SK-N-MC (cell line): ENCODE data around the gene VAV2.

Experiments
- DNase-seq: peaks from one replicate; pipeline ENCODE4 v3.0.0-alpha.2; 2011; ENCODE audit warnings: low read depth, low spot score
- H3K27ac ChIP-seq: fragments of 200-600 bp; sonication (generic); 2 replicates; pipeline ENCODE4 v1.5.1; 2016; ENCODE audit warnings: mixed run types
- H3K36me3 ChIP-seq: fragments of 200-600 bp; sonication (generic); 2 replicates; pipeline ENCODE4 v1.6.1; 2017; ENCODE audit warnings: antibody characterized with exemption, low read length, mixed read lengths; ENCODE audit not compliant: insufficient read depth
- H3K4me3 ChIP-seq: fragments of 200-600 bp; sonication (generic); 2 replicates; pipeline ENCODE4 v1.5.1; 2016
- H3K9ac ChIP-seq: fragments of 200-600 bp; sonication (generic); 2 replicates; pipeline ENCODE4 v1.8.0; 2017; ENCODE audit warnings: mixed run types, mixed read lengths; ENCODE audit not compliant: insufficient read length
- H3K9me3 ChIP-seq: fragments of 200-600 bp; sonication (generic); 2 replicates; pipeline ENCODE4 v1.6.1; 2017; ENCODE audit warnings: low read depth, mild to moderate bottlenecking, antibody characterized with exemption, low read length, moderate library complexity, mixed read lengths
- EZH2 ChIP-seq: fragments of 200-600 bp; sonication (generic); IDR thresholded peaks from one replicate; pipeline ENCODE4 v1.6.1; 2017; ENCODE audit warnings: antibody characterized with exemption
- FOXP2 ChIP-seq: optimal IDR thresholded peaks from 2 replicates; pipeline ENCODE3; 2011; ENCODE audit warnings: mild to moderate bottlenecking, moderate library complexity; ENCODE audit not compliant: insufficient read depth; ENCODE audit errors: extremely low read length, control extremely low read depth
- POLR2AphosphoS5 ChIP-seq: IDR thresholded peaks from 2 replicates; pipeline ENCODE4 v1.6.1; 2012; ENCODE audit warnings: mild to moderate bottlenecking, low read depth, low read length, borderline replicate concordance

The VAV2 gene

DNA sequence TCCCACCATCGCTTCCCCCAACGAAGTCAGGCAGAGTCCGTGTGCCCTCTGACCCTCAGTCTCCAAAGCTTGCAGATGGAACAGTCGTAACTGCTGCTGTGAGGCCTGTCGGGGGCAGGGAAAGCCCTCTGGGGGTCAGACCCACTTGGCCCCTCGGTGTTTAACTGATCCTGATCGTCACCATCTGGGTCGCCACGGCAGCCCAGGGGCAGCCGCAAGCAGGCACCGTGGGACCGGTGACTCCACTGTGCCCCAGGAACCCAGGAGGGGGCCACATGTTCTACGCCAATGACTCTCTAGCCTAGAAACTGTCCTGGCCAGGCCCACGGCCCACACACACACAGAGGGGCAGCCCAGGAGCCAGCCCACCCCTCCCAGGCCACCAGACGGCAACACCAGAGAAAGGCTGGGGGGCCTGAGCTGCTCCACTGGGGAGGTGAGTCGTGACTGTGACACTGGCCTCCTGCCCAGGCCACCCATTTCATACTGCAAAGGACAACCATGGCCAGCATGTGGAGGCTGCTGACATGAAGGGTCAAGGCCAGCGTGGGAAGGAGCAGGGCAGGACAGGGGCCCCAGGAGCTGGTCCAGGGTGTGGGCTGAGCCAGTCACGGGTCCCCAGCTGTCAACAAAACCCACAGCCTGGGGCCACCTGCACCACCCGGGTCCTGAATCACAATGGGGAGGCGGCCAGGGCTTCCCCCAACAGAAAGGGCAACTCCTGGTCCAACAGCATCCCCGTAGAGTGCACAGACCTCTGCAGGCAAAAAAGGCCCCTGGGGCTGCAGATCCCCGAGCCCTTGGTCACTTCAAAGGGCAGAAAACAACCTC is 20.8 kb downstream of the VAV2 start:
- Histone ChIP-seq H3K27ac (no peak overlapping the region), H3K4me3 (no peak overlapping the region)

DNA sequence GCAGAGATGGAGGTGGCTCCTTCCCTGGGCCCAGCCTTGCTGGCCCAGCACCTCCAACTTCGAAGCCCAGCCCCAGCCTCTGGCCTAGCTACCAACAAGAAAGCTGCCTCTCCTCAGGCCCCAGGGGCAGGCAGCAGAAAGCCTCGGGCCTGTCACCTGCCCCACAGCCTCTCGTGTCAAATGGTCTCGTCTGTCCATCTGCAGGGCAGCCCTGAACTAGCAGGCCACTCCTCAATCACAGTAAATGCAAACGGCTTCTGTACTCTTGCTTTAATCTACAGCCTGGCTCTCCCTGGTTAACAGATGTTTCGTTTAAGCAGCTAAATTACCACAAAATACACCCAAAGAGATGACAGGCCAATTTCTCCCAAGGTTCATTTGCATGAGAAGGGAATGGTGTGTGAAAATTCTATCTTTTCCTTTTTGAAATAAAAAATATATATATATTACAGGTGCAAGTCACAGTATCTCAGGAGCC is 21.5 kb downstream of the VAV2 start:
- no peaks in the 10 kb centered on the region for H3K9me3 ChIP-seq
- H3K9ac ChIP-seq, result no peak overlapping the region
- TF ChIP-seq EZH2 (no peak), POLR2AphosphoS5 (no peak), FOXP2 (no peak)
- H3K36me3 ChIP-seq, result no peaks in the 10 kb centered on the region
- no peak overlapping the region for H3K4me3 ChIP-seq
- no peak overlapping the region for H3K27ac ChIP-seq
- no peak for DNase-seq

More for the DNA sequence above, 20.8 kb downstream of the VAV2 start:
- no peak overlapping the region for H3K9ac ChIP-seq
- TF ChIP-seq FOXP2 (no peak), POLR2AphosphoS5 (no peak), EZH2 (no peak)
- H3K36me3 ChIP-seq, result no peaks in the 10 kb centered on the region
- DNase-seq, result no peak
- H3K9me3 ChIP-seq, result no peaks in the 10 kb centered on the region

DNA sequence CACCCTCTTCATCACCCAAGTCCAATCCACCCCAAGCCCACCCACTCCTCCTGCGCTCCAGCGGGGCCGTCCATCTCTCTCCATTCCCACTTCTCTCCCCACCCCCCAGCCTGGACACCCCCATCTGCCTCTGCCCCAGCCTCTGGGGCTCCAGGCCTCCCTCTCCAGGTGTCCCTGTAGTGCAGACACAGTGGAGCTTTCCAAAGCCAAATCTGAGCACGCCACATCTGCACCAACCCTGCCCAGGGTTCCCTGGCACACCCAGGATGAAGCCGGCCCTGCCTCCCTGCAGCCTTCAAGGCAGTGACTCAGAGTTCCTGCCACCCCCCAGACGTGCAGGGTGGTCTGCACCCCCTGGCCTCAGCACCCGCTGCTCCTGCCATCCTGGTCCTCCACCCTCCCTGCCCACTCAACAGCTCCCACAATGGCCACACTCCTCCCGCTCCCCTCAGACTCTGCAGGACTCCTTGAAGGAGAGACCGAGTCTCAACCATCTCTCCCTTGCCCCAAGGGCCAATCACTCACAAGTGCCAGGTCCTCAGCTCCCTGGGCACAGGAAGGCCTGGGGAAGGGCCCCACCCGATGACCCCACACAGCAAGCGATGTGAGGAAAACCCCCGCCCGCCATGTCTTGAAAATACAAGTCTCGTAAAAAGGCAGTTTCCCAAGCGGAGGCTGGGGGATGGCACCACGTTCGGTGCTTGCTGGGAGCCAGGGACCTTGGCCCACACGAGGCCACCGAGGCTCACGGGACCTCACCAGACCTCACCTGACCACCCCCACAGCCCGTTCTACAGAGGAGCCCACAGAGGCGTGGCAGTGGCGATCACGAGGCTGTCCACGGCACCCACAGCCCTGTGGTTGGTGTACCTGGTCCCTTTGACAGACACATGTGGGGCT is 22.2 kb downstream of the VAV2 start:
- Histone ChIP-seq H3K4me3 (no peak overlapping the region), H3K9ac (no peak overlapping the region), H3K36me3 (no peaks in the 10 kb centered on the region), H3K9me3 (no peaks in the 10 kb centered on the region), H3K27ac (no peak overlapping the region)
- DNase-seq, result no peak
- TF ChIP-seq EZH2 (no peak), FOXP2 (no peak)

DNA sequence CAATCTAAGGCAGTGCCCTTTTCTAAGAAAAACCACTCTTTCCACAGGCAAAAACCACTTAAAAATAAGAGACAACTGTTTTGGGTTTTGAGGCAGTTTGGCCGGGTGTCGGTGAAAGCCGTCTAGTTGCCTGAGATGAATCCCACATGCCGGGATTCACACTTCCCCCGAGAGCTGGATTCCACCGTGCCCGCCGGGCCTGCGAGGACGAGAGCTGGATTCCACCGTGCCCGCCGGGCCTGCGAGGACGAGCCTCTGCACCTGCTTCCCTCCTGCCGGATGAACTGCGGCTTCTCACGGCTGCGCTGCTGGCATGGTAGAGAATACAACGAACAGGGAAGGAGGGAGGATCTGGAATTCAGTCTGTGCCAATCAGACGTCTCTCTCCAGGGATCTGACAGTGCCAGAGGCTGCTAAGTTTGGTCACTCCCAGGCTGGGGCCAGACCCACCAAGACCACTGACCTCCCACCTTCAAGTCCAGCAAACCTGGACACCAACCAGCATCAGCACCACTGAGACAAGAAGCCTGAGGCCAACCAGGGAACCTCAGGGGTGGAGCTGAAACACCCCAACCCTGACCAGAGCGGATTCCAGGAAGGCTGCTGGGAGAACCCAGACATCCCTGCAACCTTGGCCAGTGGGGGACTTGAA is 23.0 kb downstream of the VAV2 start:
- no peak for DNase-seq
- no peak overlapping the region for H3K27ac ChIP-seq
- H3K36me3 ChIP-seq, result no peaks in the 10 kb centered on the region
- TF ChIP-seq FOXP2 (no peak), EZH2 (no peak), POLR2AphosphoS5 (no peak)
- H3K9me3 ChIP-seq, result no peaks in the 10 kb centered on the region
- H3K4me3 ChIP-seq, result no peak overlapping the region
- no peak overlapping the region for H3K9ac ChIP-seq

DNA sequence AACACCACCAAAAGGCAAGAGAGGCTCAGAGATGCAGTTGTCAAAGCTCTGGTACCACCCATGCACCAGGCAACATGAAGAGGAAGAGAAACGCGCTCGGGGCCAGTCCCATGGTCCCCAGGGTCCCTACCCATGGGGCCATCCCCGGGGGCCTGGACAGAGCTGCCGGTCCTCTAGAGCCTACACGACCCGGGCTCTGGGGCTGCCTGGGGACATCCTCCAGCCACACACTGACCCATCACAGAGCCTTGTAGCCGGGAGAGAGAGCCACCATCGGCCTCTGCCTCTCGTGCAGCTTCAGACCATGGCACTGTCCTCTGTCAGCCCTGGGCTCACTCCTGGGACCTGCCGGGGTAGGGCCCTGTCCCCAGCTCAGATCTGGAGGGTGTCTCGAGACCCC is 23.7 kb downstream of the VAV2 start:
- no peak overlapping the region for H3K27ac ChIP-seq
- no peaks in the 10 kb centered on the region for H3K36me3 ChIP-seq
- no peak overlapping the region for H3K9ac ChIP-seq

DNA sequence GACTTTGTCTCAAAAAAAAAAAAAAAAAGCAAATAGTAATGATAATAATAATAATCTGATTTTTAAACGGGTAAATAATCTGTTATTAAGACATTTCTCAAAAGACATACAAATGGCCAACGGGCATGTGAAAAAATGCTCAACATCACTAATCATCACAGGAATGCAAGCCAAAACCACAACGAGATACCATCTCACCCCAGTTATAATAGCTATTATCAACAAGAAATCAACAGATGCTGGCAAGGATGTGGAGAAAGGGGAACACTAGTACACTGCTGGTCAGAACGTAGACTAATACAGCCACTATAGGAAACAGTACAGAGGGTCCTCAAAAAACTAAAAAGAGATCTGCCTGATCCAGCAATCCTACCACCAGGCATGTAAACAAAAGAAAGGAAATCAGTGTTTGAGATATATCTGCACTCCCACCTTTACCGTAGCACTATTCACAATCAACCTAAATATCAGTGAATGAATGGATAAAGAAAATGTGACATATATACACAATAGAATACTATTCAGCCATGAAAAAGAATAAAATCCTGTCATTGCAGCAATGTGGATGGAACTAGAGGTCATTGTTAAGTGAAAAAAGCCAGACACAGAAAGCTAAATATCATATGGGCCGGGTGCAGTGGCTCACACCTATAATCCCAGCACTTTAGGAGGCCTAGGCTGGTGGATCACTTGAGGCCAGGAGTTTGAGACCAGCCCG is 24.9 kb downstream of the VAV2 start:
- DNase-seq, result no peak
- TF ChIP-seq FOXP2 (no peak), EZH2 (no peak), POLR2AphosphoS5 (no peak)
- H3K36me3 ChIP-seq, result no peaks in the 10 kb centered on the region
- no peak overlapping the region for H3K4me3 ChIP-seq
- H3K9me3 ChIP-seq, result no peaks in the 10 kb centered on the region
- H3K27ac ChIP-seq, result no peak overlapping the region
- no peak overlapping the region for H3K9ac ChIP-seq

More for the DNA sequence above, 23.7 kb downstream of the VAV2 start:
- no peak overlapping the region for H3K4me3 ChIP-seq
- TF ChIP-seq EZH2 (no peak), POLR2AphosphoS5 (no peak), FOXP2 (no peak)
- DNase-seq, result no peak
- H3K9me3 ChIP-seq, result no peaks in the 10 kb centered on the region

DNA sequence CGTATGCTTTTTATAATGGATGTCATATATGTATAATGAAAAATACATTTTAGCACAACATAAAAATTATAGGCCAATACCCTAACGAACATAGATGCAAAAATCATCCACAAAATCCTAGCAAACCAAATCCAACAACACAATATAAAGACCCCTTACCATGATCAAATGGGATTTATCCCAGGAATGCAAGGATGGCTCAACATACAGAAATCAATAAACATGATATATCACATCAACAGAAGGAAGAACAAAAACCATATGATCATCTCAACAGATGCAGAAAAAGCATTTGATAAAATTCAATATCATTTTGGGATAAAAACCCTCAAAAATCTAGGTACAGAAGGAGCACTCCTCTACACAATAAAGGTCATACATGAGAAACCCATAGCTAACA is 27.7 kb downstream of the VAV2 start:
- H3K4me3 ChIP-seq, result no peak overlapping the region
- no peaks in the 10 kb centered on the region for H3K9me3 ChIP-seq
- no peak overlapping the region for H3K27ac ChIP-seq
- no peak for TF ChIP-seq FOXP2
- no peak for TF ChIP-seq EZH2
- no peak for DNase-seq
- H3K36me3 ChIP-seq, result no peaks in the 10 kb centered on the region
- H3K9ac ChIP-seq, result no peak overlapping the region
